OCI-LY1 (cell line): ENCODE data around the gene MLXIPL.

ENCODE experiments used
- CTCF ChIP-seq: fragments of 200-600 bp; sonication (generic), shearing (Covaris generic); IDR thresholded peaks from 2 replicates; pipeline ENCODE4 v1.5.1; 2017; ENCODE audit warnings: mild to moderate bottlenecking, antibody characterized with exemption, low read length, moderate library complexity, mixed read lengths
- EZH2 ChIP-seq: fragments of 200-600 bp; sonication (generic), shearing (Covaris generic); IDR thresholded peaks from 2 replicates; pipeline ENCODE4 v1.8.0; 2017; ENCODE audit warnings: borderline replicate concordance, mixed run types, mild to moderate bottlenecking, antibody characterized with exemption, low read length, moderate library complexity, mixed read lengths

GRCh38 chr7:73606801-73607691, 17.3 kb downstream of the MLXIPL start:
- TF ChIP-seq CTCF = peak; percentile 99
- TF ChIP-seq EZH2 = no peak
